SKM-1 (cell line): ENCODE results near the gene CTAG1A.
"Not testable (repeated sequence)": the region's sequence is repeated elsewhere in the genome, so short reads cannot be mapped to it uniquely, and the experiment has no call there.

ENCODE experiments used
- DNase-seq: peaks from one replicate; lab custom pipeline; 2025; ENCODE audit not compliant: unreplicated experiment; lab: John Stamatoyannopoulos, UW

Gene CTAG1A

GRCh38 chrX:154611146-154611545 is 26.2 kb downstream of the CTAG1A start:
- DNase-seq: not testable (repeated sequence)

GRCh38 chrX:154613586-154613985 is 28.7 kb downstream of the CTAG1A start:
- DNase-seq: not testable (repeated sequence)

GRCh38 chrX:154619182-154619581 is 34.2 kb downstream of the CTAG1A start, which contains the start of gene CTAG1B:
Gene CTAG1B, minus strand, starts transcription at chrX:154619282. Its CDS starts 64 bp downstream, at chrX:154619218.
- not testable (repeated sequence) for DNase-seq

- DNase-seq: not testable (repeated sequence)
Measured at GRCh38 chrX:154620767-154621414, 36.0 kb downstream of the CTAG1A start.

- DNase-seq: not testable (repeated sequence)
Measured at GRCh38 chrX:154628960-154629359, 44.0 kb downstream of the CTAG1A start.

- DNase-seq: not testable (repeated sequence)
Measured at GRCh38 chrX:154630949-154631348, 46.0 kb downstream of the CTAG1A start.

- DNase-seq: not testable (repeated sequence)
Measured at GRCh38 chrX:154633661-154634060, 48.7 kb downstream of the CTAG1A start.
